ENCODE measurements around the gene NTS.

GRCh38 chr12:85825746-85826145 is 48.3 kb upstream of the NTS start:
- no peak for TF ChIP-seq CTCF (IDR thresholded peaks at IDR 0.05; ENCODE audit: insufficient read depth, low read length, poor library complexity, severe bottlenecking)
- TF ChIP-seq EZH2phosphoT487 (conservative IDR thresholded peaks at IDR 0.05; ENCODE audit: low read length) = no peak
